Gastrocnemius medialis (tissue), 4 donors: Measurements from ENCODE around the gene RPL13A. TPM values are rescaled to one million over a fixed set of nuclear protein-coding genes. Genes with fewer than 3 reads are reported as not detected.
"Not testable (repeated sequence)": the region's sequence is repeated elsewhere in the genome, so short reads cannot be mapped to it uniquely, and the experiment has no call there.

ENCODE experiments used
- ATAC-seq, 2 donors: fragments of 150-250 bp; one replicate each; pipeline ENCODE4 v1.9.1; 2016
- DNase-seq, 2 donors: peaks; one replicate each; pipeline ENCODE4 v3.0.0-alpha.2; 2019
- H3K27ac ChIP-seq, 4 donors: fragments of 200-600 bp; sonication (generic); 1 replicate in 1 of 4; 2 replicates in 3 of 4; pipeline ENCODE4 v1.5.1; 2016 to 2018; ENCODE audit warnings: mild to moderate bottlenecking in 2 of 4, moderate library complexity in 1 of 4
- H3K27me3 ChIP-seq, 3 donors: fragments of 200-600 bp; sonication (generic) in 2 of 3; 1 replicate in 1 of 3; 2 replicates in 2 of 3; pipeline versions ENCODE4 v1.5.1 to v1.6.0; 2016 to 2019; ENCODE audit warnings: mild to moderate bottlenecking in 1 of 3, moderate library complexity in 1 of 3
- H3K36me3 ChIP-seq, 2 donors: fragments of 200-600 bp; sonication (generic) in 1 of 2; one replicate each; pipeline ENCODE4 v1.5.1; 2017 to 2018
- H3K4me1 ChIP-seq, 2 donors: fragments of 200-600 bp; sonication (generic) in 1 of 2; one replicate each; pipeline ENCODE4 v1.5.1; 2016 to 2017; ENCODE audit warnings: mild to moderate bottlenecking in 2 of 2
- H3K4me3 ChIP-seq, 4 donors: fragments of 200-600 bp; sonication (generic) in 3 of 4; 1 replicate in 1 of 4; 2 replicates in 3 of 4; pipeline ENCODE4 v1.5.1; 2016 to 2019; ENCODE audit warnings: mild to moderate bottlenecking in 2 of 4
- H3K9me3 ChIP-seq, 3 donors: fragments of 200-600 bp; sonication (generic) in 2 of 3; 1 replicate in 1 of 3; 2 replicates in 2 of 3; pipeline ENCODE4 v1.5.1; 2016 to 2019
- POLR2A ChIP-seq, 2 donors: fragments of 450-650 bp; IDR thresholded peaks; one replicate each; pipeline ENCODE4 v1.6.1; 2017; ENCODE audit warnings: antibody characterized with exemption in 2 of 2, mild to moderate bottlenecking in 2 of 2, moderate library complexity in 2 of 2
- in situ Hi-C, 4 donors: fragments of 200-750 bp; cut with MboI; loops; one replicate each; pipeline versions ENCODE4 v1.15.0 to v1.8.0; 2017; ENCODE audit warnings: low sequenced_read_pairs in 4 of 4
- intact Hi-C: fragments of 100-400 bp; cut with DNase I; formaldehyde crosslinking; loops from one replicate; pipeline ENCODE4 v1.15.1; 2023; ENCODE audit warnings: low total_unique reads
- total RNA-seq, 4 donors: library from RNA; depleted of rRNA; stranded (reverse); fragments of >200 nt; gene quantifications; one replicate each; pipeline versions ENCODE4 v1.1.0 to v1.2.3, GENCODE V29; 2016
- TF ChIP-seq, protein P1 (sequence below), 5 experiments: fragments of 450-650 bp in 3 of 5; fragments of 200-600 bp in 2 of 5; sonication (generic) in 2 of 5; IDR thresholded peaks in 4 of 5; conservative IDR thresholded peaks in 1 of 5; 1 replicate in 4 of 5; 2 replicates in 1 of 5; pipeline ENCODE4 v1.5.1; 2016 to 2019; ENCODE audit warnings: antibody characterized with exemption in 5 of 5, mild to moderate bottlenecking in 3 of 5, moderate library complexity in 3 of 5

Gene RPL13A
- total RNA-seq, 4 donors from 2014 or later = 1,565 to 2,260 (median 1,899) TPM

DNA sequence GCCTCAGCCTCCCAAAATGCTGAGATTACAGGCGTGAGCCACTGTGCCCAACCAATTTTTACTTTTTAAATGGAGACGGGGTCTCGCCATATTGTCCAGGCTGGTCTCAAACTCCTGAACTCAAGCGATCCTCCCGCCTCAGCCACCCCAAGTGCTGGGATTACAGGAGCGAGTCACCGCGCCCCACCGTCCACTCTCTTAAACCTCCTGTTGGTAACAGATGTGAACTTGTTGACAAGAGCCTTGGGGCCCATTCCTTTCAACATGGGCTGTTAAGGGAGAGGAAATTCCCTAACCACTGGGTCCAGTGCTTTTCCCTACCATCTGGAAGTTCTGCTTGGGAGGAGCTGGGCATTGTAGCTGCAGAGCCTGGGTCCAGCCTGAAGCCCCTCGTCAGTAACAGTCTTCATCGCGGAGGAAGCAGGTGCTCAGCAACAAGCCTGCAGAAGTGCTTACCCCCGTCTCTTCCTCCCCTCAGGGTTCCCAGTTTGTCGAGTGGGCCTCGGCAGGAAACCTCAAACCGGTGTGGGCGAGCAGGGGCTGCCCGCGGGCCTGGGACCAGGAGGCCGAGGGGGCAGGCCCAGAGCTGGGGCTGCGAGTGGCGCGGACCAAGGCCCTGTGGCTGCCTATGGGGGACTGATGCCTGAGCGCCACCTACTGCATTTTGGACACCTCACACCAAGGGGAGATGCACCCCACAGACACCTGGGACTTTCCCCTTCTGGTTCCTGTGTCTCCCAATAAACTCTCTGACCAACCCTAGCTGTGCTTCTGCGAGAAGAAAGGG, 17.4 kb upstream of the RPL13A start:
- Histone ChIP-seq H3K9me3 (no peaks in the 10 kb centered on the region), H3K4me1 (peaks cover 0 to 11% of the 10 kb centered on the region in 2 donors), H3K27me3 (no peaks in the 10 kb centered on the region), H3K4me3 (no peak overlapping the region), H3K27ac (peak overlapping the region; percentile 41 to 72 (median 56)), H3K36me3 (no peaks in the 10 kb centered on the region)
- DNase-seq (no peak), ATAC-seq (no peak)
- intact Hi-C loops (no loop called here), in situ Hi-C loops (no loop called here)
- TF ChIP-seq, protein P1, sequence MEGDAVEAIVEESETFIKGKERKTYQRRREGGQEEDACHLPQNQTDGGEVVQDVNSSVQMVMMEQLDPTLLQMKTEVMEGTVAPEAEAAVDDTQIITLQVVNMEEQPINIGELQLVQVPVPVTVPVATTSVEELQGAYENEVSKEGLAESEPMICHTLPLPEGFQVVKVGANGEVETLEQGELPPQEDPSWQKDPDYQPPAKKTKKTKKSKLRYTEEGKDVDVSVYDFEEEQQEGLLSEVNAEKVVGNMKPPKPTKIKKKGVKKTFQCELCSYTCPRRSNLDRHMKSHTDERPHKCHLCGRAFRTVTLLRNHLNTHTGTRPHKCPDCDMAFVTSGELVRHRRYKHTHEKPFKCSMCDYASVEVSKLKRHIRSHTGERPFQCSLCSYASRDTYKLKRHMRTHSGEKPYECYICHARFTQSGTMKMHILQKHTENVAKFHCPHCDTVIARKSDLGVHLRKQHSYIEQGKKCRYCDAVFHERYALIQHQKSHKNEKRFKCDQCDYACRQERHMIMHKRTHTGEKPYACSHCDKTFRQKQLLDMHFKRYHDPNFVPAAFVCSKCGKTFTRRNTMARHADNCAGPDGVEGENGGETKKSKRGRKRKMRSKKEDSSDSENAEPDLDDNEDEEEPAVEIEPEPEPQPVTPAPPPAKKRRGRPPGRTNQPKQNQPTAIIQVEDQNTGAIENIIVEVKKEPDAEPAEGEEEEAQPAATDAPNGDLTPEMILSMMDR (IDR thresholded peaks at IDR 0.05 in 4 of 5, conservative IDR thresholded peaks at IDR 0.05 in 1 of 5) = no peak
- no peak for TF ChIP-seq POLR2A (IDR thresholded peaks at IDR 0.05)

DNA sequence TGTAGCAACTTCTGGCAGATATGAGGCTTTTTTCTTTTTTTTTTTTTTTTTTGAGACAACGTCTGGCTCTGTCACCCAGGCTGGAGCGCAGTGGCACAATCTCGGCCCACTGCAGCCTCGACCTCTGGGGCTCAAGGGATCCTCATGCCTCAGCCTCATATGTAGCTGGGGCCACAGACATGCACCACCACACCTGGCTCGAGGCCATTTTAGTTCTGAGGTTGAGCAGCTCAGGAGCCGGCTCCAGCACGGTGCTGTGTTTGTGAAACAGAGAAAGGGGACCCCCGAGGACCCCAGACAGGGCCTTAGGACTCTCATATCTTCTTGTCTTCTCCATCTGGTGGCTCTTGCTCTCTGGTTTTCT, 16.8 kb upstream of the RPL13A start:
- ATAC-seq = no peak
- no peak overlapping the region for H3K4me3 ChIP-seq
- intact Hi-C loops (no loop called here), in situ Hi-C loops (no loop called here)
- H3K9me3 ChIP-seq = no peaks in the 10 kb centered on the region
- peaks cover 0 to 11% of the 10 kb centered on the region in 2 donors for H3K4me1 ChIP-seq
- peak overlapping the region in 1 of 4 donors; percentile 41 for H3K27ac ChIP-seq
- no peaks in the 10 kb centered on the region for H3K36me3 ChIP-seq
- TF ChIP-seq, protein P1 (IDR thresholded peaks at IDR 0.05 in 4 of 5, conservative IDR thresholded peaks at IDR 0.05 in 1 of 5) = no peak
- TF ChIP-seq POLR2A (IDR thresholded peaks at IDR 0.05) = no peak
- DNase-seq = no peak
- H3K27me3 ChIP-seq = no peaks in the 10 kb centered on the region

DNA sequence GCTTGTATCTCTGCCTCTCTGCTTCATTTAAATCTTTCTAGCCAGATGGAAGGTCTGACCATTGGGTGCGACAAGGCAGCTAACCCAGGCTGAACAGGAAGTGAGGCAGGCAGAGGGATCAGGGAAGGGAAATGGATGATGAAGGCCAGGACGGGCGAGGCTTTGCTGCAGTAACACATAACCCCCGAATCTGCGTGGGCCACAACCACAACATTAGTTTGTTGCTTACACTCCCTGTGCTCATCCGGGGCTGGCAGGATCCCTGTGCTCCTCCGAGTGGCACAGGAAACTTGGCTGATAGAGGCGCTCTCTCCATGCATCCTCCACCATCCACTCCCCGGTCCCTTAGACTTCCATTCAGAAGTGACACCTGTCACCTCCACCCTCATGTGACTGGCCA, 14.5 kb upstream of the RPL13A start:
- Histone ChIP-seq H3K4me3 (no peak overlapping the region), H3K36me3 (no peaks in the 10 kb centered on the region), H3K27me3 (no peaks in the 10 kb centered on the region), H3K27ac (no peak overlapping the region), H3K9me3 (no peaks in the 10 kb centered on the region), H3K4me1 (peaks cover 0 to 11% of the 10 kb centered on the region in 2 donors)
- intact Hi-C loops (no loop called here), in situ Hi-C loops (no loop called here)
- TF ChIP-seq POLR2A (IDR thresholded peaks at IDR 0.05) = no peak
- TF ChIP-seq, protein P1 (IDR thresholded peaks at IDR 0.05 in 4 of 5, conservative IDR thresholded peaks at IDR 0.05 in 1 of 5) = no peak
- no peak for ATAC-seq
- no peak for DNase-seq

DNA sequence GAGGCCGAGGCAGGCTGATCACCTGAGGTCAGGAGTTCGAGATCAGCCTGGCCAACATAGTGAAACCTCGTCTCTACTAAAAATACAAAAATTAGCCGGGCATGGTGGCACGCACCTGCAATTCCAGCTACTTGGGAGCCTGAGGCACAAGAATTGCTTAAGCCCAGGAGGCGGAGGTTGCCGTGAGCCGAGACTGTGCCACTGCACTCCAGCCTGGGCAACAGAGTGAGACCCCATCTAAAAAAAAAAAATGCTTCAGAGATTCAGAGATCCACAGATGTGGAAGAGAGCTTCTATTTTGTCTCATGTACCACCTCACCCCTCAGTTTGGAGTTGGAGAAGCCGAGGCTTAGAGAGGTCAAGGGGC, 13.9 kb upstream of the RPL13A start:
- H3K27ac ChIP-seq = peak overlapping the region; percentile 65 to 87 (median 82)
- H3K4me1 ChIP-seq = not testable (repeated sequence)

DNA sequence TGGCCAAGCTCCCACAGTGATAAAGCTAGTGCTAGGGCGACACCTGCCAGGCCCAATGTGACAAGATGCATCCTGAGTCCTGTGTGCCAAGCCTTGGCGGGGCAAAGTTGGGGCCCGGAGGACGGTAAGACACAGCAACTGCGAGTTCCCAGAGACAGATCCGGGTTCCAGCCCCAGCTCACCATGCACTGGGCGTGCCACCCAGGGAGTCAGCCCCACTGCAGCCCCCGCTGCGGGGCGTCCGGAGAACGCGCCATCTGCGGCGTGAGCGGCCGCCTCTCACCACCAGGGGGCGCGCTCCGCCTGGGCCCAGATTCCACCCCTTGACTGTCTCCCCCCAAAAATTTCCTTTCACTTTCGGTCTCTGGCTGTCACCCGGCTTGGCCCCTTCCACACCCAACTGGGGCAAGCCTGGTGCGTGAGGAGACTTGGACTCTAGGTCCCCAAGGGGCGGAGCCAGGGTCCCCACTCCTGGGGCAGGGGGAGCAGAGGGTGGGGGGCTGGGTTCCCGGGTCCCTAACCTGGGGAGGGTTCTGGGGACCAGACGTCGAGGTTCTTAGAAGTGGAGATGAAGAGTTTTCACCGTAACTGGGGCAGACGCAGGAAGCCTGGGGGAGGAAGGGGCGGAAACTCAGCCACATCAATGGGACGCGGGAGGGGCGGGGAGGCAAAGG, 13.4 kb upstream of the RPL13A start, which contains the start of gene FLT3LG:
Gene FLT3LG (plus strand): TSS at position 348 of the 674 bp plus-strand sequence. CDS start 425 bp downstream, outside the sequence.
- peak within 1 kb of the TSS; percentile 65 to 87 (median 82) for H3K27ac ChIP-seq
- peak; percentile 72 to 85 for ATAC-seq

More for the DNA sequence above, 13.9 kb upstream of the RPL13A start:
- H3K4me3 ChIP-seq = peak overlapping the region; percentile 68 to 84 (median 75)
- ATAC-seq, intact Hi-C loops, H3K36me3 ChIP-seq, H3K9me3 ChIP-seq, H3K27me3 ChIP-seq, in situ Hi-C loops, DNase-seq: not testable (repeated sequence)

More for the DNA sequence above, 13.4 kb upstream of the RPL13A start, which contains the start of gene FLT3LG:
- H3K9me3 ChIP-seq = no peaks in the 10 kb centered on the region
- TF ChIP-seq POLR2A (IDR thresholded peaks at IDR 0.05) = no peak
- TF ChIP-seq, protein P1 (IDR thresholded peaks at IDR 0.05 in 4 of 5, conservative IDR thresholded peaks at IDR 0.05 in 1 of 5) = peak; percentile 90 to 100 (median 98)
- peak within 1 kb of the TSS; percentile 68 to 84 (median 75) for H3K4me3 ChIP-seq
- H3K27me3 ChIP-seq = no peaks in the 10 kb centered on the region
- in situ Hi-C loops = no loop called here
- intact Hi-C loops = loop anchor here (1.0 to 2.0 kb wide), 2 partner anchors 73 to 207 kb away; no protein-coding TSS in a partner anchor
- no peaks in the 10 kb centered on the region for H3K36me3 ChIP-seq
- H3K4me1 ChIP-seq = peaks cover 0 to 7% of the 10 kb centered on the region in 2 donors
- peak; percentile 41 to 69 for DNase-seq
